WI38 (cell line): Measurements from ENCODE around the gene CSNK1E.

Source experiments
- H3K4me3 ChIP-seq: 2 replicates; pipeline ENCODE4 v1.5.1; 2011; ENCODE audit warnings: low read depth, mild to moderate bottlenecking, control low read depth, low read length
- TF ChIP-seq, protein P1 (sequence below): IDR thresholded peaks from 2 replicates; pipeline ENCODE4 v1.5.1; 2012; ENCODE audit warnings: low read depth, mild to moderate bottlenecking, control low read depth, low read length

CSNK1E gene

DNA sequence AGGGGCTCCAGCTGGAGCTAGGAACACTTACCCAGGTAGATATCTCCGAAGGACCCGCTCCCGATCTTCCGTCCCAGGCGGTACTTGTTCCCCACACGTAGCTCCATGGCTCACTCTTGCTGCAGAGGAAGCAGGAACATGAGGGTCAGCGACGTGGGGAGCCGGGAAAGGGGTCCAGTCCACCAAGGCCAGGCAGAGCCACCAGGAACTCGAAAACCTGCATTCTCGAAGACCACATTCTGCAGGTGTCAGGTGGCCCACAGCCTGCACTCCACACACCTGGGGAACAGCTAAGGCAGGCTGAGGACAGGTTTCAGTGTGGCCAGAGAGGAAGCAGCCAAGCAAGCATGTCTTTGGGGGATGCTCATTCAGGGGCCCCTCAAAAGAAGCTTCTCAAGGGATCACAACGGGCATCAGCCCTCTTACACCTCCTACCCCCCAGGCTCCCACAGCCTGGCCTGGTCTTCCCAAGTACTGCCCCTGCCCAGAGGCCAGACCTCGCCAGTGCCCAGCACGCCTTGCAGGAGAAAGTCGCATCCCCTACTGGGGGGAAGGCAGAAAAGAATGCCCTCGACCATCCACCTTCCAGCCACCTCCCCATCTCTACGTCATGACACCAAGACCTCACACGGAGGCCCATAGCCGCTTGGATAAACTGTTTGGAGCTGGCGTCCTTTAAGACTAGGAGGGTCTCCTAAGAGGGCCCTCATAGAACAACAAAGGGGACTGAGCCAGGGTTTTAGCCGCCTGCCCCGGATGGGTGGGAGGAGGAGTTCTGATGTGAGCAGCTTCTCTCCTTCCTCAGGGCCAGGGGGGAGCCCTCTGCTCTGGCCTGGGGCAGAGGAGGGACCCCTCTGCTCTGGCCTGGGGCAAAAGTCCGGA is 2.9 kb downstream of the CSNK1E start:
- TF ChIP-seq, protein P1, sequence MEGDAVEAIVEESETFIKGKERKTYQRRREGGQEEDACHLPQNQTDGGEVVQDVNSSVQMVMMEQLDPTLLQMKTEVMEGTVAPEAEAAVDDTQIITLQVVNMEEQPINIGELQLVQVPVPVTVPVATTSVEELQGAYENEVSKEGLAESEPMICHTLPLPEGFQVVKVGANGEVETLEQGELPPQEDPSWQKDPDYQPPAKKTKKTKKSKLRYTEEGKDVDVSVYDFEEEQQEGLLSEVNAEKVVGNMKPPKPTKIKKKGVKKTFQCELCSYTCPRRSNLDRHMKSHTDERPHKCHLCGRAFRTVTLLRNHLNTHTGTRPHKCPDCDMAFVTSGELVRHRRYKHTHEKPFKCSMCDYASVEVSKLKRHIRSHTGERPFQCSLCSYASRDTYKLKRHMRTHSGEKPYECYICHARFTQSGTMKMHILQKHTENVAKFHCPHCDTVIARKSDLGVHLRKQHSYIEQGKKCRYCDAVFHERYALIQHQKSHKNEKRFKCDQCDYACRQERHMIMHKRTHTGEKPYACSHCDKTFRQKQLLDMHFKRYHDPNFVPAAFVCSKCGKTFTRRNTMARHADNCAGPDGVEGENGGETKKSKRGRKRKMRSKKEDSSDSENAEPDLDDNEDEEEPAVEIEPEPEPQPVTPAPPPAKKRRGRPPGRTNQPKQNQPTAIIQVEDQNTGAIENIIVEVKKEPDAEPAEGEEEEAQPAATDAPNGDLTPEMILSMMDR: no peak
- peak overlapping the region; percentile 96 for H3K4me3 ChIP-seq

DNA sequence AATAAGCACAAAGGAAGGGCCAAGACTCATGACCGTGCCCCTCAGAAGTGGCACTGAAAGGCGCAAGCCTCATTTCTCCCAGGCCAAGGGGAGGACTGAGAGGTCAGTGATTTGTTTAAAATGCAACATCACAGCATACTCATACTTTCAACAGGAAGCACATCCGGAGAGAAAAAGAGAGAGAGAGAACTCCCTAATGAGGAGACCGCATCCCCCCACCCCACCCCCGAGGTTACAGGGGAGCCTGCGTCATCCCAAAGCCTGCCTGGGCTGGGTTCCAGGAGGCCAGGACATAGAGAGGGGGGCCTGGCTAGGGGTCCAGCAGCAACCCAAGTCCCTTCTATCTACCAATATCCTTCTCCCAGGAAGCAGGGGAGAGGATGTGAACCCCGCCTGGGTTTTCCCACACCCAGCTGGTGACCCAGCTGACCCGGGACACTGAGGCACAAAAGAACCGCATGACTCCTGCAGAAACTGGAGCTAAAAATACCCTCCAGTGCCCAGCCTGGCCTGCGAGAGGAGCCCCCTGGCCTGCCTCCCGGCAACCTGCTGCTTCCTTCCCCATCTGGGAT is 3.8 kb downstream of the CSNK1E start:
- peak overlapping the region; percentile 96 for H3K4me3 ChIP-seq
- TF ChIP-seq, protein P1: no peak

DNA sequence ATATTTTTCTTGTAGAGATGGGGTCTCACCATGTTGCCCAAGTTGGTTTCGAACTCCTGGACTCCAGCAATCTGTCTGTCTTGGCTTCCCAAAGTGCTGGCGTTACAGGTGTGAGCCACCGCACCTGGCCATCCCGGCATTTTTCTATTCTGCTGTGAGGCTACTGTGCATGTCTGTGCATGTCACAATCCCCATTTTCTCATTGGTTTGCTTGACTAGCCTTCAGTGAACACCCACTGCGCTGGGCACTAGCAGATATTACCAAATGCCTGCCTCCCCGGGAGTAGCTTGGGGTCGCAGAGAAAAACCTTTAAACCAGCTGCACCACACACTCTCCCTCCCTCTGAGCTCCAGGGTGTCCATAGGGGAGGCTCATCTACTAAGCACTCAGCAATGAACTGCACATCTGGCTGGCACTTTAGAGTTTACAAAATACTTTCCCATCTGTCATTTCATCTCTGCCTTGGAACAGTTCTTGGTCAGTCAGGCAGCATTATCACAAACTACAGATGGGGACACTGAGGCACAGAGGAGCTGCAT is 4.9 kb downstream of the CSNK1E start:
- TF ChIP-seq, protein P1: no peak
- H3K4me3 ChIP-seq: peak overlapping the region; percentile 96

DNA sequence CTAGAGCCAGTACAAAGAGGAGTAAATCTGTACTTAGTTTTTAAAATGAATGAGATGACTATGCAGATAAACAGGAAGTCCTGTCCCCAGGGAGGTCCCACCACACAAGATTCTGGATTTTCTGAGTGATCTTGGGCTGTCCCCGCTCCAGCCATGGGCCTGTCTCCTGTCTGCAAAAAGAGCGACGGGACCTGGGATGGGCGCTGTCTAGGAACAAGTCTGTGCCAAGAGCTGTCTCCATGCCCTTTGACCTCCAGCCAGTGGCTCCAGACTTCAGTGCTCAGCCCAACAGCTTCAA is 6.0 kb downstream of the CSNK1E start:
- H3K4me3 ChIP-seq: no peak overlapping the region
- TF ChIP-seq, protein P1: no peak

DNA sequence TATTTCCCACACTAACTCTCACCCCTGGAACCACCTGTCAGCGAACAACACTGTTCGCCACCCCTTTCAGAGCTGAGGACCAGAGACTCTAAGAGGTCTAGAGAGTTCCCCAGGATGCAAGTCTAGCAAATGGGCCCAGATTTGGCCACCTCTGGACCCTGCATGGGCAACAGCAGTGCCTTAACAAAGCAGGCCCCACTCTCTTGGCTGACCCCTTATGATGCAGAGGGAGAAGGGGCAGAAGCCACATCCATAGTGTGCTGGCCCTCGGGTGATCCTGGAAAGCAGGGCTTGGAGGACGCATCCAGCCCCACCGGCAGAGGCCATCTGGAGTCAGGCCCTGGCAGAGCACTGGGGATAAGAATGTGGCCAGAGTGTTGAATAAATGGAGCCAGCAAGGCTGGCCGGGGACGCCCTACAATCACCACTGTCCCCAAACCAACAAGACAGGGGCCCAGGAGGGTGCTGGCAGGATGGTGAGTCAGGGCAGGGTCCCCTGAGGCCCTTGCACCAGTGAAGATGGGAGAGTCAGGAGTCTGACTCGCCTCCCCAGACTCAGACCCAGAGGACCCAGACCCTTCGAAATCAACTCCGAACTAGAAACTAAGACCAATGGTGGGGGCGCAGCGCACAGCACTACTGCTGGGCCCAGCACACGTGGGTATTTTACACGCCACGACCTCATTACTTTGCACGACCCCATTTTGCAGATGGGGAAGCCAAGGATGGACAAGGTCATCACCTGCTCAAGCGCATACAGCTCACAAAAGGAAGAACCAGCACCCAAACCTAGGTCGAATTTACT is 6.5 kb downstream of the CSNK1E start:
- no peak overlapping the region for H3K4me3 ChIP-seq
- TF ChIP-seq, protein P1: no peak

DNA sequence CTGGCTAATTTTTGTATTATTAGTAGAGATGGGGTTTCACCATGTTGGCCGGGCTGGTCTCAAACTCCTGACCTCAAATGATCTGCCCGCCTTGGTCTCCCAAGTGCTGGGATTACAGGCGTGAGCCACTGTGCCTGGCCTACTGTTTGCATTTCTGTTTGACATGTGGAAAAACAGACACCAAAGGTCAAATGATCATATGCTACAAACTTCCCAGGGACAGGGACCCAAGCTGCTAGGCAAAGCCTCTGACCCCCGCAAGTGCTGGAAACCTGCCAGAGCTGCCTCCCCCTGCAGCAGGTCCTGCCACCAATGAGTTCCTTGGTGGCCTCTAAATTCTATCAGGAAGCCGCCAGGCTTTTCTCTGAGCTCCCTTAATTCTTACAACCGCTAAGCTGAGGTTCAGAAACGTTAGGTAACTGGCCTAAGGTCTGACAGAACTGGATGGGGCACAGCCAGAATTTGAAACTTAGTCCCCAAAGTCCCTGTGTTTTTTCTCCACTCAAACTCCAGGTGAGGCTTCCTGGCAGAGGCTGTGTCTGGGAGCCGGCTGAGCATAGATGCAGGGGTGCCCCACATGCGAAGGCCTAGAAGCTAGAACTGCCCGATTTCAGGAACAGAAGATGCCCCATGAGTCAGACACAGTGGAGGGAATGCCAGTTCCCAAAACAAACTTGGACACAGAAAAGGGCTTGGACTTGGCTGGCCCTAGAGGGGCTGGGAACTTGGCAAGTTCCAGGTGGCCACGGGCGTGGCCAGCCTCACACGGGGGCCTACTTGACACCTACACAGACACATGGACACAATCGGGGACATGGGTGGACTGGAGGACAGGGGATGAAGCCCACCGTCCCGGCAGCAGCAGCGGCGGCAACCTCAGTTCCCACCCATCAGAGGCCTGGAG is 7.4 kb downstream of the CSNK1E start:
- no peak overlapping the region for H3K4me3 ChIP-seq
- TF ChIP-seq, protein P1: no peak
